CD4-positive, alpha-beta T cell treated with Interleukin-12 subunit alpha and Interleukin-12 subunit beta, for 1 hour (primary cell): Measurements from ENCODE around the gene SOX2.
A peak's percentile ranks its signal among the peaks of the same experiment; 100 is the strongest.

Experiments
- DNase-seq: peaks from one replicate; pipeline ENCODE4 v3.0.0-alpha.2; 2020

The SOX2 gene

GRCh38 chr3:181711325-181712135, at the start of gene SOX2:
SOX2 (plus strand) TSS chr3:181711925; CDS start chr3:181712361, 436 bp downstream.
- peak; percentile 23 for DNase-seq

GRCh38 chr3:181683563-181683962, 28.2 kb upstream of the SOX2 start:
- no peak for DNase-seq

- DNase-seq, result no peak
Observed at GRCh38 chr3:181687190-181687589, 24.5 kb upstream of the SOX2 start.

GRCh38 chr3:181687731-181688130, 24.0 kb upstream of the SOX2 start:
- no peak for DNase-seq

- no peak for DNase-seq
Observed at GRCh38 chr3:181689546-181689945, 22.2 kb upstream of the SOX2 start.

- no peak for DNase-seq
Observed at GRCh38 chr3:181690769-181691168, 21.0 kb upstream of the SOX2 start.

- no peak for DNase-seq
Observed at GRCh38 chr3:181691901-181692300, 19.8 kb upstream of the SOX2 start.

GRCh38 chr3:181692311-181693145, 19.2 kb upstream of the SOX2 start:
- no peak for DNase-seq

GRCh38 chr3:181693280-181693679, 18.4 kb upstream of the SOX2 start:
- DNase-seq, result no peak

- DNase-seq, result no peak
Observed at GRCh38 chr3:181694805-181695660, 16.7 kb upstream of the SOX2 start.

- no peak for DNase-seq
Observed at GRCh38 chr3:181695661-181696491, 15.8 kb upstream of the SOX2 start.

- no peak for DNase-seq
Observed at GRCh38 chr3:181696626-181697230, 15.0 kb upstream of the SOX2 start.

- no peak for DNase-seq
Observed at GRCh38 chr3:181698263-181698954, 13.3 kb upstream of the SOX2 start.

- no peak for DNase-seq
Observed at GRCh38 chr3:181699171-181699903, 12.4 kb upstream of the SOX2 start.

- peak; percentile 59 for DNase-seq
Observed at GRCh38 chr3:181700168-181701087, 11.3 kb upstream of the SOX2 start.

- DNase-seq, result no peak
Observed at GRCh38 chr3:181701096-181701495, 10.6 kb upstream of the SOX2 start.

GRCh38 chr3:181703601-181704420, 7.9 kb upstream of the SOX2 start:
- no peak for DNase-seq

- no peak for DNase-seq
Observed at GRCh38 chr3:181704421-181705085, 7.2 kb upstream of the SOX2 start.
